Mammary microvascular endothelial cell (primary cell): ENCODE results near the gene GOLGA8K. TPM values are rescaled to one million over a fixed set of nuclear protein-coding genes. Genes with fewer than 3 reads are reported as not detected.

Source experiments
- total RNA-seq: library from RNA; depleted of rRNA; stranded (reverse); fragments of >200 nt; gene quantifications from 2 replicates; pipeline ENCODE4 v1.2.3, GENCODE V29; 2015

Gene GOLGA8K
- total RNA-seq: not detected in 2 replicates

GRCh38 chr15:32403192-32403591, at the start of gene GOLGA8K:
TSS of gene GOLGA8K (minus strand) at chr15:32403292. CDS start at chr15:32403194, 98 bp downstream.

Other genes with a start within 250 kb of the GOLGA8K start
- not detected in 2 replicates for gene GOLGA8O, start 52.3 kb upstream of the GOLGA8K start, total RNA-seq
- gene GOLGA8N, start 190.2 kb upstream of the GOLGA8K start, total RNA-seq: 0.27 and 0.34 TPM in 2 replicates
- gene ARHGAP11A, start 212.2 kb upstream of the GOLGA8K start, total RNA-seq: 21.2 and 21.6 TPM in 2 replicates
- 0.30 and 0.60 TPM in 2 replicates for gene SCG5, start 238.4 kb upstream of the GOLGA8K start, total RNA-seq